MM.1S (cell line): Measurements from ENCODE around the gene PYCARD.

ENCODE experiments used
- CTCF ChIP-seq: fragments of 300-600 bp; sonication (generic); IDR thresholded peaks from 2 replicates; pipeline ENCODE4 v1.5.1; 2016; ENCODE audit warnings: antibody characterized with exemption, low read length, mixed read lengths
- EZH2 ChIP-seq: fragments of 300-600 bp; sonication (generic); optimal IDR thresholded peaks from 2 replicates; pipeline ENCODE3; 2017; ENCODE audit warnings: low read depth, mild to moderate bottlenecking, antibody characterized with exemption, low read length, mixed read lengths

DNA sequence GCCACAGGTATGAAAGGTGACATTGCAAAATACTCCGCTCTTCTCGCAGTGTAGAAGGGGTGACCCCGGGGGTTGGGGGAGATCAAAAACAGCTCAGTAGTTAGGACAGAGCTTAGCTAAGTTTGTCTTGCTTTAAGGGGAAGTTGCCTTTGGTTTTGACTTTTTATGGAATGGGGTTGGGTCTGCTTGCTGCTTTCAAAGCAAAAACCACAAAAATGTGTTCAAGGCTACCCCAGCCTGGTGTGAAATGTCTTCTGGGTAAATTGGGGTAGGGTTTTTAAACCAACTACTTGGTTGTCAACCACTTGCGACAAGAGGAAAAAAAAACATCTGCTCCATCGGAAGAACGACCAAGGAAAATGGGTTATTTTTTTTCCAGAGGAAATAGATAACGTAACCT lies 16.4 kb downstream of the PYCARD start:
- no peak for TF ChIP-seq CTCF
- TF ChIP-seq EZH2 = no peak
